22Rv1 (cell line): ENCODE results near the gene ZNF438.
"Not testable (repeated sequence)": the region's sequence is repeated elsewhere in the genome, so short reads cannot be mapped to it uniquely, and the experiment has no call there.

ENCODE experiments used
- H3K27ac ChIP-seq: fragments of 450-650 bp; 2 replicates; pipeline ENCODE4 v1.5.1; 2017
- ZFX ChIP-seq: fragments of 450-650 bp; IDR thresholded peaks from 2 replicates; pipeline ENCODE4 v1.6.1; 2017; ENCODE audit warnings: antibody characterized with exemption, borderline replicate concordance
- TF ChIP-seq, protein P1 (sequence below): fragments of 450-650 bp; IDR thresholded peaks from 2 replicates; pipeline ENCODE4 v1.5.1; 2017; ENCODE audit warnings: mild to moderate bottlenecking

ZNF438 gene

DNA sequence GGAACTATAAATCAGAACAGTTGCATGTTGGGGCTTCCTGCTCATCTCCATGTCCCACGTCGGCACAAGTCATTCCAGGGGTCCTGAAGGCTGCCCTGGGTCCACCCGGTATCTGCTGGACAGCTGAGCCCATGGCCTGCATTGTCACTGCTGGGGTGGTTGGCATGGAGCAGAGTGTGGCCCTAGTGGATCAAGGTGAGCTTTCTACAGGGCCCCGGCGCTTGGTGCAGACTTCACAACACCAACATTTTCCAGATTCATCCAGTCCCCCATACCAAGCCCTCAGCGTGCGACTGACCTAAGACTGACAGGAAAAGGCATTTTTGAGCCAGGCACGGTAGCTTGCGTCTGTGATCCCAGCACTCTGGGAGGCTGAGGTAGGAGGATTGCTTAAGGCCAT is 226.6 kb downstream of the ZNF438 start:
- no peak overlapping the region for H3K27ac ChIP-seq
- TF ChIP-seq, protein P1, sequence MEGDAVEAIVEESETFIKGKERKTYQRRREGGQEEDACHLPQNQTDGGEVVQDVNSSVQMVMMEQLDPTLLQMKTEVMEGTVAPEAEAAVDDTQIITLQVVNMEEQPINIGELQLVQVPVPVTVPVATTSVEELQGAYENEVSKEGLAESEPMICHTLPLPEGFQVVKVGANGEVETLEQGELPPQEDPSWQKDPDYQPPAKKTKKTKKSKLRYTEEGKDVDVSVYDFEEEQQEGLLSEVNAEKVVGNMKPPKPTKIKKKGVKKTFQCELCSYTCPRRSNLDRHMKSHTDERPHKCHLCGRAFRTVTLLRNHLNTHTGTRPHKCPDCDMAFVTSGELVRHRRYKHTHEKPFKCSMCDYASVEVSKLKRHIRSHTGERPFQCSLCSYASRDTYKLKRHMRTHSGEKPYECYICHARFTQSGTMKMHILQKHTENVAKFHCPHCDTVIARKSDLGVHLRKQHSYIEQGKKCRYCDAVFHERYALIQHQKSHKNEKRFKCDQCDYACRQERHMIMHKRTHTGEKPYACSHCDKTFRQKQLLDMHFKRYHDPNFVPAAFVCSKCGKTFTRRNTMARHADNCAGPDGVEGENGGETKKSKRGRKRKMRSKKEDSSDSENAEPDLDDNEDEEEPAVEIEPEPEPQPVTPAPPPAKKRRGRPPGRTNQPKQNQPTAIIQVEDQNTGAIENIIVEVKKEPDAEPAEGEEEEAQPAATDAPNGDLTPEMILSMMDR, result no peak
- TF ChIP-seq ZFX, result no peak

DNA sequence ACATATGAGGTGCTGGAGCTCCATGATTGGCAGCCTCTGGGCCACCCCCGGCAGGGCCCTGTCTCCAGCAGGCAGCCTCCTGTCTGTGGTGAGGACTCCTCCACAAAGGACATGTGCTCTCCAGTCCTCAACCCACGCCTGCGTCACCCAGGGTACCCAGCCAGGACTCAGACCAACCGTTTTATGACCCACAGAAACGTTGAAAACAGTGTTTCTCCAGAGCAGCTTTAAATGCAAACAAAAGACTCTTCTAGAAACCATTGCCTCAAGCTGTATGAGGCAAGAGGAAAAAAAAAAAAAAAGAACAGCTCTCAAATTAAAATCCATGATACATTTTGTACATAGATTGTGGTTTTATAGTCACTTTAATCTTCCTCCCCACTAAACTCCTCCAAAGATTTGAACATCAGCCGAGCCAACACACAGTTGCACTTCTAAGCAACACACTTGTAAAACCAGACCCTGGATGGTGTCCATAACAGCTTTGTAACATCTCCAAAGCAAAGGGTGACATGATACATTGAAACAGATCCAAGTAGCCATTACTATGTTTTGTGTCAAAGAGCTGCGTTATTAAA is 227.1 kb downstream of the ZNF438 start:
- TF ChIP-seq, protein P1, result no peak
- no peak for TF ChIP-seq ZFX
- no peak overlapping the region for H3K27ac ChIP-seq

DNA sequence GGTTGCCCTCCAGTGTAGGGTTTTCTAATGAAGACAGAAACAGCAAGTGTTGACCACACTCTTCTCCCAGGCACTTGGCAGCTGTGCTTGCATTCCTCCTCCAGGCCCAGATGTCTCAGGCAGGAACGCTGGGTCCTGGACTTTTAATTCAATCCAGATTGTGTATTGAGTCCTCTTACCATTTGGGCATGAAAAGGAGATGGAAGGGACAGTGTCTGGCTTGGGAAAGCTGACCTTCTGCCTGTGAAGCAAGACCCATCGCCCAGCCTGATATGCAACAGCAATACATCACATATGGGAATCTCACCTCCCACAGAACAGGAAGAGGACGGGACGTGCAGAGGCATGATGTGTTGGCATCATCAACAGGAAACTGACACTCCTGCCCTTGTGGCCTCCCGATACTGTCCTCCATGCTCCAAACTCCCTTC is 227.8 kb downstream of the ZNF438 start:
- TF ChIP-seq ZFX, result no peak
- TF ChIP-seq, protein P1, result no peak
- H3K27ac ChIP-seq, result no peak overlapping the region

DNA sequence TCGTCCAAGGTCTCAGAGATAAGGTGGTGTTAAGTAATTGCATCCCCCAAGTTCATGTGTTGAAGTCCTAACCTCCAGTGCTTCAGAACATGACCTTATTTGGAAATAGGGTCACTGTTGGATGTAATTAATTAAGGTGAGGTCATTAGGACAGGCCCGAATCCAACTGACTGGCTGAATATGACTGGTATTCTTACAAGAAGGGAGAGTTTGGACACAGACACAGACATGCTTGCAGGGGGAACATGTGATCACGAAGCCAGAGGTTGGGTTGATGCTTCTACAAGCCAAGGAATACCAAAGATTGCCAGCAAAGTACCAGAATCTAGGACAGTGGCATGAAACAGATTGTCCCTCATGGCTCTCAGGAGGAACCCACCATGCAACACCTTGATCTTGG is 228.6 kb downstream of the ZNF438 start:
- no peak overlapping the region for H3K27ac ChIP-seq
- TF ChIP-seq, protein P1, result no peak
- no peak for TF ChIP-seq ZFX

DNA sequence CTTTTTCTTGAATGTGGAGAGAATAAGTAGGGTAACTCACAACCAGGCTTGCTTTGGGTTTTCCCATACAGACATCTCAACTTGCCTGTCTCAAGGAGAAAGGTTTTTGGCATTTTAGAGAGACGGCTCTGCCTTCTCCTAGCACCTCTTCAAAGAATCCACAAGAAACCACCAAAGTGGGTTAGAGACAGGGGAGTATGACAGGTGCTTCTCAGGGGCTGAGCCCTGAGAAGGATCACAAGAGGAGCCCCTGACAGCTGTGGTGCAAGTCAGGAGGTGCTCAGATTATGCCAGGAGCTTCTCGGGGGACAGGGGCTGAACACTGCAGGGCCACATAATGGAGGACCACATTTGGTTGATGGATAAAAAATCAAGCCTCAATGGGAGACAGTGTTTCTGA is 231.3 kb downstream of the ZNF438 start:
- H3K27ac ChIP-seq, result no peak overlapping the region
- TF ChIP-seq, protein P1, result no peak
- TF ChIP-seq ZFX, result no peak

DNA sequence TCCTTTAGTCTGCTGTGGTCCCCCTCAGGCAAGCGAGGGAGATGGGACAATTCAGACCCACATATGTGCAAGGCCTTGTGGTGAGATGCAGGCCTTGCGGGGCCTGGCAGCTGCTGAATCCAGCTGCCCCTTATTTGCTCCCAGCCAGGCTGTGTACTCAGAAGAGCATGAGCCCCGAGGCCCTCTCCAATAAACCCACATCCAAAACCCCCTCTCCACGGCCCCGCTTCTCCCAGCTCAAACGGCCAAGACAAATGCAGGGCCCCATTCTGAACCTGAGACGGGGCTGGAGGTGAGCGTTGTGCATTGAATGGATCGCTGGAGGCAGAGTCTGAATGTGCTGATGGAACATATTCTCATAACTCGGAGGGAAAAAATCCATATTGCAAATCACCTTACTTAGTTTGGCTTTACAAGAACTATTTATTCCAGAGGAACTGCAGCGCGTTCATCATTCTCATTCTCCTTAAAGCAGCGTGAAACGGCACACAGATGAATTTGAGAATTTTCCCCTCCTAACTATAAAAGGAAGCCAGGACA is 232.9 kb downstream of the ZNF438 start:
- TF ChIP-seq, protein P1, result no peak
- TF ChIP-seq ZFX, result no peak
- H3K27ac ChIP-seq, result no peak overlapping the region

DNA sequence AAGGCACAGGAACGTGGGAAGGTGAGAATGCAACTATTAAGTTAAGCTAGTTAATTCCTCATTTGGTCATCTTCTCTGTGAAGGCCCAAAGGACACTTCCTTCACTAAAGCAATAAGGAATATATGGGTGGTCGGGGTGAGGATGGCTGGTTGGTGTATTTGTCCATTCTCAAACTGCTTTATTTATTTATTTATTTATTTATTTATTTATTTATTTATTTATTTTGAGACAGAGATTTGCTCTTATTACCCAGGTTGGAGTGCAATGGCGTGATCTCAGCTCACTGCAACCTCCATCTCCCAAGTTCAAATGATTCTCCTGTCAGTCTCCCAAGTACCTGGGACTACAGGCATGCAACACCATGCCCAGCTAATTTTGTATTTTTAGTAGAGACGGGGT is 236.6 kb downstream of the ZNF438 start:
- not testable (repeated sequence) for H3K27ac ChIP-seq
